Embryonic facial prominence (tissue), 1 donor: Measurements from ENCODE around the gene PKP1.
"Not testable (repeated sequence)": the region's sequence is repeated elsewhere in the genome, so short reads cannot be mapped to it uniquely, and the experiment has no call there.

ENCODE experiments used
- DNase-seq: peaks from one replicate; pipeline ENCODE4 v3.0.0-alpha.2; 2016; ENCODE audit errors: extremely low spot score

Gene PKP1, protein sequence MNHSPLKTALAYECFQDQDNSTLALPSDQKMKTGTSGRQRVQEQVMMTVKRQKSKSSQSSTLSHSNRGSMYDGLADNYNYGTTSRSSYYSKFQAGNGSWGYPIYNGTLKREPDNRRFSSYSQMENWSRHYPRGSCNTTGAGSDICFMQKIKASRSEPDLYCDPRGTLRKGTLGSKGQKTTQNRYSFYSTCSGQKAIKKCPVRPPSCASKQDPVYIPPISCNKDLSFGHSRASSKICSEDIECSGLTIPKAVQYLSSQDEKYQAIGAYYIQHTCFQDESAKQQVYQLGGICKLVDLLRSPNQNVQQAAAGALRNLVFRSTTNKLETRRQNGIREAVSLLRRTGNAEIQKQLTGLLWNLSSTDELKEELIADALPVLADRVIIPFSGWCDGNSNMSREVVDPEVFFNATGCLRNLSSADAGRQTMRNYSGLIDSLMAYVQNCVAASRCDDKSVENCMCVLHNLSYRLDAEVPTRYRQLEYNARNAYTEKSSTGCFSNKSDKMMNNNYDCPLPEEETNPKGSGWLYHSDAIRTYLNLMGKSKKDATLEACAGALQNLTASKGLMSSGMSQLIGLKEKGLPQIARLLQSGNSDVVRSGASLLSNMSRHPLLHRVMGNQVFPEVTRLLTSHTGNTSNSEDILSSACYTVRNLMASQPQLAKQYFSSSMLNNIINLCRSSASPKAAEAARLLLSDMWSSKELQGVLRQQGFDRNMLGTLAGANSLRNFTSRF

DNA sequence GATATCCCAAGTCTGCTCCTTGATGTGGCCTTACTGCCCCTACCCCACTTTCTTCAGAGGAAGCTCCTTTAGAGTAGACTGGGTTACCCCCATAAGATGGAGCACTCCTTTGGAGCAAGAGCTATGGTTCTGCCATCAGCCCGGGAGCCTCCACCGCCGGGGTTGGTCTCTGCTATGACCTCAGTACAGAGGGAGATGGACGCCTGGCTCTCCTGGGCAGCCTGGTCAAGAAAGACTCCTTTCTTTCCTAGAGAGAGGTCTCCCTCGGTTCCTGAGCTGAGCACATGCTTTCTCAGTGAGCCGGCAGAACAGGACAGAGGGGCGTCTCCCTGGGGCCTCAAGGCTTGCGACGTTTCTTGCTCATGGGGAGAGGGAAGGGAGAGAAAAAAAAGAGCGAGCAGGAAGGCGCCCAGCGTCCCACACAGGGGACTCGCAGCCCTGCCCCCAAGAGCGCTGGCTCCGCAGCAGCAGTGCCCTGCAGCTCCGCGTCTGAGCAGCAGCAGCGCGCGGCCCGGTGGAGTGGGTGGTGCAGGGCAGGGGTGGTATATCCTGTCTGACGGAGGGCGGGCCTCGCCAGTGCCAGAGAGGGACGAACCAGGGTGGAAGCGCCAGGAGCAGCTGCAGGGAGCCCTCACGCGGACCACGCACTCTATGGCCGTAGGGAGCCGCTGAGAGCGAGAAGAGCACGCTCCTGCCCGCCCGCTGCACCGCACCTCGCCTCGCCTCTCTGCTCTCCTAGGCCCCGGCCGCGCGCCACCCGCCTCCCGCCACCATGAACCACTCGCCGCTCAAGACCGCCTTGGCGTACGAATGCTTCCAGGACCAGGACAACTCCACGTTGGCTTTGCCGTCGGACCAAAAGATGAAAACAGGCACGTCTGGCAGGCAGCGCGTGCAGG is at the start of gene PKP1:
PKP1 (plus strand) TSS at position 576 of the 899 bp plus-strand sequence; CDS start at position 773, 197 bp downstream.
- DNase-seq = no peak

DNA sequence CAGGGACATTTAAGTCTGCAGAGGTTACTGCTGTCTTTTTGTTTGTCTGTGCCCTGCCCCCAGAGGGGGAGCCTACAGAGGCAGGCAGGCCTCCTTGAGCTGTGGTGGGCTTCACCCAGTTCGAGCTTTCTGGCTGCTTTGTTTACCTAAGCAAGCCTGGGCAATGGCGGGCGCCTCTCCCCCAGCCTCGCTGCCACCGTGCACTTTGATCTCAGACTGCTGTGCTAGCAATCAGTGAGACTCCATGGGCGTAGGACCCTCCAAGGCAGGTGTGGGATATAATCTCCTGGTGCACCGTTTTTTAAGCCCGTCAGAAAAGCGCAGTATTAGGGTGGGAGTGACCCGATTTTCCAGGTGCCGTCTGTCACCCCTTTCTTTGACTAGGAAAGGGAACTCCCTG is 43.7 kb upstream of the PKP1 start:
- not testable (repeated sequence) for DNase-seq

DNA sequence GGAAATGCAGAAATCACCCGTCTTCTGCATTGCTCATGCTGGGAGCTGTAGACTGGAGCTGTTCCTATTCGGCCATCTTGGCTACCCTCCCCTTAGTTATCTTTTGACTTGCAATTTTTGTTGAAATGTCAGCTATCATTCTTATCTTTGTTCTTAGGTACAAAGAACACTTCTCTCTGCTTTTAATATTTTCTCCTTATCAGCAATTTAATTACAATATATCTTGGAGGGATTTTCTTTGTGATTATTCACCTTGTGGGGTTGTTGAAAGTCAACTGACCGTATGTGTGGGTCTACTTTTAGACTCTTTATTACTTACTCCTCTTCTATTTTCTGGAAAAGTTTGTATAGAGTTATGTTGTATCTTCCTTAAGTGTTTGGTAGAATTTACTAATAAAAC is 43.1 kb upstream of the PKP1 start:
- no peak for DNase-seq

DNA sequence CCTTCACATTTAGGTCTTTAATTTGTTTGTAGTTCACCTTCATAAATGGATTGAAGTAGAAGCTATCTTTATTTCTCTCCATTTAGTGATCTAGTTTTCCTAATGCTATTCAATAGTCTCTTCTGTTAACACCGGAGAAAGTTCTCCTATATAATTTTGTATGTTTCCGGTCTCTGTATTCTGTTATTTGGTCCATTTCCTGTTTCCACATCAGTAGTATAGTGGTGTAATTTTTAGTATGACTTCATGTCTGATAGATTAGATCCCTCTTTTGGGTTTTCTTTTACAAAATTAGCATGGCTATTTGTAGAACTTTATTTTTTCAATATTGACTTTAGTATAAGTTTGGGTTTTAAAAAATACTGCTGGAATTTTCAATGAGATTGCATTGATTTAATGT is 41.6 kb upstream of the PKP1 start:
- no peak for DNase-seq

DNA sequence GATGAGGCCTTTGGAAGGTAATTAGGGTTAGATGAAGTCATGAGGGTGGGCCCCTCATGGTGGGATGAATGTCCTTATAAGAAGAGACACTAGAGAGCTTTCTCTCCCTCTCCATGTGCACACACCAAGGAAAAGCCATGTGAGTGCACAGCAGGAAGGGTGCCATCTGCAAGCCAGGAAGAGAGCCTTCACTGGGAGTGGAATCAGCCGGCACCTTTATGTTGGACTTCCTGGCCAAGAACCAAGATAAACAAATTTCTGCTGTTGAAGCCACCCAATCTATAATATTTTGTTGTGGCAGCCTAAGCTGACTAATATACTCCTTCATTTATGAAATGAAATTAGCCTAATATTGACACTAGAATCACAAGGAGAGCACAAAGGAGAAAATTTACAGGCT is 38.2 kb upstream of the PKP1 start:
- DNase-seq = no peak

DNA sequence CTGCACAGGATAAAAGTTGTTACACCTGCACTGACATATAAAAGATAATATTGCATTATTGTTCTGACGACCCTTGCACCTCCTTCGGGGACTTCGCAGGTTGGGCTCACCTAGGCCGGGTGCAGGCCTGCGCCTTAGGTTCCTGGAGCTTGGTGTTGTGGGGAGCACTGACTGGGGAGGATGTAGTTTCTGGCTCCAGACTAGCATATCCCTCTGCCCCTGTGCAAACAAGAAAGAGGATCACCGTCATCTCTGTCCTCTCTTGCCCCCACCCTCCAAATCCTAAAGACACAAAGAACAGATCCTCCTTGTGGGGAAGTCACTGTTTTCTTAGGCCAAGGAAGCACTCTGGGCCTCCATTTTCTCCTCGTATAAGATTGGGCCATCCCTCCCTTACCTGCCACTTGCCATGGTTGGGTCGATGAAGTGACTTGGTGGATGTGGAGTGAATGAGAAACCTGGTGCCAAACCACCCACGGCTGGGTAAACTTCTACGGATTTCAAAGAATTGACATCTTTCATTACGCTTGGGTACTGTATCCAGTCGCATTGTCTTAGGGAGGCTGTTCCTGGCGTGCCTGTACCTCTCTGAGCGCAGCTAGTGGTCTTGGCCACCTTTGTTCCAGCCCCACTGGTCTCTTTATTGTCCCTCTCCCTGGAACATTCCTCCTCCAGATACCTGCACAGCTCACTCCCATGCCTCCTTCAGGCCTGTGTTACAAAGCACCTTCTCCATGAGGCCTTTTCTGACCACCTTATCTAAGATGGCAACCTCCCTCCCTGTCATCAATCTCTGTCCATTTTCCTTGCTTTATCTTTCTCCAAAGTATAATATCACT is 34.4 kb upstream of the PKP1 start:
- DNase-seq = no peak

DNA sequence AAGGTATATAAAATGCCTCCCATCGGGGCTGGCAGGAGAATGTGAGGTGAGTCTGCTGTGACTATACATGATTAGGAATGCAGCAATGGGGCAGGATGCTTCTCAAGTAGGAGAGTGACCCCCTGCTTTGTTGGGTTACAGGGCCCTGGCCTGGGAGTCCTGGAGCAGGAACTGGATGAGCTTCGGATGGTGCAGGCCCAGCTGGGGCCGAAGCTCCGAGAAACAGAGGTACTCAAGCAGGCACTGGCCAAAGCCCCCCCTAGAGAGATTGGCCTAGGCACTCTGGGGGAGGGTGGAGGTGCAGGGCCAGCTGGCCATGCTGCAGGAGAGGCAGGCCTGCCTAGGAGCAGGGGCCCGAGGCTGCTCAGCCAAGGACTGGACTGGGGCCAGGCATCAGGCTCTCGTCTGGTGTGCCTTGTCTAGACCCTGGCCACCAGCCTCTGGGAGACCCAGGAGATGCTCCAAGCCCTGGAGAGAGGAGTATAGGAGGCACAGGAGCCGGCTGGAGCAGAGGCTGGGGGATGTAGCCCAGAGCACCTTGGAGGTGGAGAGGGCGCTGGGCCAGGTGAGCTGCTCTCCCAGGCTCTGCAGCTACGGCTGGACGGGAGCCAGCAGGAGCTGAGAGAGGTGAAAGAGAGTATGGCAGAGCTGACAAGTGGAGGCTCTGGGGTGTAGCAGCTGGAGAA is 32.8 kb upstream of the PKP1 start:
- DNase-seq = no peak

DNA sequence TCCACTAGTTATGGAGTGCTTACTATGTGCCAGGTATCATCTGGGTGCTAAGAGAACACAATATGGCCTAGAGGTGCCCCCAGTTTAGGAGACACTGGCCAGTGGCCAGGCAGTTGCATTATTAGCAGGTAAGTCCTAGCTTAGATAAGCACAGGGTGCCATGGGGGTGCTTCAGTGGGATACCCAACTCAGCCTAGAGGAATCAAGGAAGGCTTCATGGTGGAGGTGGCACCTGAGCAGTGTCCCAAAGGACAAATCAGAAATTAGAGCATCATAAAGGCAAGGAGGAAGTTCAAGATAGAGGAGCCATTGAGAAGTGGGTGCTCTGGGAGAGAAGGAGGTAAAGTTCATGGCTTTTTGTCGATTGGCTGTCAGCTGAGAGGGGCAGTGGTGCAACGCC is 31.9 kb upstream of the PKP1 start:
- no peak for DNase-seq

DNA sequence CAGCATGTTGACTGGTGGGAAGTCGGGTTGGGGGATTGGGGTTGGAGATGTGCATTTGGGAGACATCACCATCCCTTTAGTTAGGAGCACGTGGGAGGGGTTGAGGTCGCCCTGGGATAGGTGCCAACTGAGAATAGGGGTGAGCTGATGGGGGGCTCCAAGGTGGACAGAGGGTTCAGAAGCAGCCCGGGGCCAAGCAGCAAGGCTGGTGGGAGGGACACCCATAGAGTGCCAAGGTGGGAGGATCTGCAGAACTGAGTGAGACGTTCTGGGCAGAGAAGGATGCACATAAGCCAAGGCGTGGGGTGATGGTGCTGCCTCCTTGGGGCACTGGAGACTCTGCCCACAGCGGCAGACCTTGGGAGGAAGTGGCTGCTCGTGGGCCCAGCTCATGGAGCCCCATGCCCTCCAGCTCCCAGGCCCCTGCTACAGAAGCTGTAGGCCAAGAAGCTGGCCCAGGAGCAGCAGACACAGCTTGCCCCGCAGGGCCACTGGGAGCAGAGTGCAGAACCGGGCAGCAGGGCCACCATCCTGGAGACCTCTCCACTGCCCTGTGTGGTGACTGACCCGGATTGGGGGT is 31.4 kb upstream of the PKP1 start:
- no peak for DNase-seq

DNA sequence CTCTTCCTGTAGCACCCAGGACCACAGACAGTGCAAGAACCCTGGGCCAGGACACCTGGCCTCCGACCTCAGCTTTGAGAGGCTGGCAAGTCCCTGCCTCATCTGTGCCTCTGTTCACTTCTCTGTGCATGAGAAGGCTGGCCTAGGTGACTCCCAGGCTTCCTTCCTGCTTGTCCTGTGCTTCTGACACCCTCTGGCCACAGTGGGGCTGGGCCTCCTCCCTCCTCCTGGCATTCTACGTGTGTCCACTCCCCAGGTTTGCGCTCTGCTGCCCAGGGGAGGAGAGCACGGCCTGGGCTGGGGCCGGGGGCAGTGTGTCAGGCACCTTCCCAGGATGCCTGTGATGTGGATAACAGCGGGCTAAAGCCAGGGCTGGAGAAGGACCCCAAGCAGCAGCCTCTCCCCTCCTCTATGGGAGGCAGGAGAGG is 30.3 kb upstream of the PKP1 start:
- no peak for DNase-seq

DNA sequence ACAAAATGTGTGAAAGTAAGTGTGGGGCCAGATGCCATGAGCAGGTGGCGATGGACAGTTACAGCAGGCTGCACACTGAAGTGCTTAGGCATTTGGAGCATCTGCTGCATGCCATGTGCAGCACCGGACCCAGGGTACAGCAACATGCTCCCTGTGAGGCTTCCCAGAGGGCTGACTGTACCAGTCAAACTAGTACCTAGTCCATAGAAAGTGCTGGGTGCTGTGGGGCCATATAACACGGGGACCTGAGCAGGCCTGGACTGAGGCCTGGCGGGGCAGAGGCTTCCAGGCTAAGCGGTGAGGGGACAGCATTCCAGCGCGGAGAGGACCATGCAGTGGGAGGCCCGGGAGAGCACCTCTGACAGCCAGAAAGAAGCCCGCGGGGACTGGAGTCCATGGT is 29.9 kb upstream of the PKP1 start:
- DNase-seq = no peak

DNA sequence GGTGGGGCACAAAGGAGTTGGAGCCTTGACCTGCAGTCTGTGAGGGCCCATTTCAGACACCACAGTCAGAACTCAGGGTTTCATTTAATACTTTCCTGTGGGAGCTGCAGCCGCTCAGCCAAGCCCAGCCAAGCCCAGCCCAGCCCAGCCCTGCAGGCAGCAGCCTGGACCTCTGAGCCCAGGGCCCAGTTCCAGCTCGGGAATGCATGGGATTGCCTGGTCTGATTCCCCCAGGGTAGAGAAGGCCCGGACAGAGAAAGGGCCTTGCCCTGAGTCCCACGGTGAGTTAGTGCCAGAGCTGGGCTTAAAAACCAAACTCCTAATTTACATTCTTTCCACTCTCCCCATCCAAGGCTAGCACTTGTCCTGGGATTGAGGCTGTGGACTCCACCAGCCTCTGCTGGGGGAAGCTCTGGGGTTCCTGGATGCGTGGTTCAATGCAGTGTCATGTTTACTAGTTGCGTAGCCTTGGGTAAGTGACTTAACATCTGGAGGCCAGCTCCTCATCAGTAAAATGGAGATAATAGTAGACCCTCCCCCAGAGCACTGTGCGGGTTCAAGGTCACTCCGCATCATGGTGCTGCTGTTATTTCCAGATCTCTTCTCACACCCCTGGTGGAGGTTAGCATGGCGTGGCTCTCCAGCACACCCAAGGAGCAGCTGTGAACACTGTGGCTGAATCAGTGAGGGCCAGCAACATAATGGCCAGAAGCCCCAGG is 29.2 kb upstream of the PKP1 start:
- DNase-seq = no peak

DNA sequence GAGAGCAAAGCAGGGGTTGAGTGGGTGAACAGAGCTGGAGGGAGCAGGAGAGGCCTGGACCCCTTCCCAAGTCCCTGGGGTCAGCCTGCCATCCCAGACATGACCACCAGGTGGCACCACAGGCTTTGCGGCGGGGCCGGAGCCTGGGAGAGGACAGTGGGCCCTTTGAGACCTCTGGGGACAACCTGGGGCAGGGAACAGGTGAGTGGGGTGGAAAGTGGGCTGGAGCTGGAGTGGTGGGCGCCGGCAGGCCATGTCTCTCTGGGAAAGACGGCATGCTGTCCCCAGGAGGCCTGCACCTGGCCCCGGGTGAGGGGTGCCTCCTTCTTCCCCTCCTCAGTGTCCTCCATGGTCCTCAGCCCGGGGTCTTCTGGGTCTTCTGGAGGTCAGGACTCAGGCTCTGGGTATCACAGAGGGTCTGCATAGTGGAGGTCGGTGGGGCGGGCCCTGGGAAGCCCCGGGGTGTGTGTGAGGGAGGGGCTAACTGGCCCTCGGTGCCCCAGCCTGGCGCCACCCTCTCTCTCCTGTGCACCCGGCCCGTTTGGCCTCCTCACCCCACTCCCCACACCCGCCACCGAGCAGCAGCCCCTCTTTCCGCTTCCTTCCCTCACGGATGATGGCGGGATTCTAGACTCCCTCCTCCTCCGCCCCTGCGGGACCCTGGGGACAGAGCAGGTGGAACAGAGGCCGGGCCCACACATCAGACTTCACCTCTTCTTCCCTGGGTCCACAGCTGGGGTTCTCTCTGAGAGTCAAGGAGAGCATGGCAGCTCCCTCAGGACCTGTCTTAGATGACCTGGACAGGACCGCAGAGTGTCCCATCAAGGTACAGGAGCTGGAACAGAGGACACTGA is 28.5 kb upstream of the PKP1 start:
- no peak for DNase-seq

DNA sequence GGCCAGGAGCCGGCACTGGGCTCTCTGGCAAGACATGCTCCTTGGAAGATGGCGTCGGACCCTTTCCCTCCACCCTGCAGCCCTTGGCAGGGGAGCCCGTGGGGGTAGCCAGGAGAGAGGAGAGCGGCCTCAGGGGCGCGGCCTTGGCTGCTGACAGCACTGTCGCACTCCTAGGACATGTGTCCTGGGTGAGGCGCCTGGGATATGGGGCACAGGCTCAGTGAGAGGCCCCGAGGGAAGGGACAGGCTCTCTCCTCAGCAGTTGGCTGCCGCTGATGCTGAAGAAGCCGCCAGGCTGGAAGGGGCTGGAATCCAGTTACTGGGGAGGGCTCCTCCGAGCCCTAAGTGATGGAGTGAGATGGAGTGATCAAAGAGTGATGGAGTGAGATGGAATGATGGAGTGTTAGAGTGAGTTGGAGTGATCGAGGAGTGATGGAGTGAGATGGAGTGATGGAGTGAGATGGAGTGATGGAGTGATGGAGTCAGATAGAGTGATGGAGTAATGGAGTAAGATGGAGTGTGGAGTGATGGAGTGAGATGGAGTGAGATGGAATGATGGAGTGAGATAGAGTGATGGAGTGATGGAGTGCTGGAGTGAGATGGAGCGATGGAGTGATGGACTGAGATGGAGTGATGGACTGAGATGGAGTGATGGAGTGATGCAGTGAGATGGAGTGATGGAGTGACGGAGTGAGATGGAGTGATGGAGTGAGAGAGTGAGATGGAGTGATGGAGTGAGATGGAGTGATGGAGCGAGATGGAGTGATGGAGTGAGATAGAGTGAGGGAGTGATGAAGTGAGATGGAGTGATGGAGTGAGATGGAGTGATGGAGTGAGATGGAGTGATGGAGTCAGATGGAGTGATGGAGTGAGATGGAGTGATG is 27.6 kb upstream of the PKP1 start:
- no peak for DNase-seq

DNA sequence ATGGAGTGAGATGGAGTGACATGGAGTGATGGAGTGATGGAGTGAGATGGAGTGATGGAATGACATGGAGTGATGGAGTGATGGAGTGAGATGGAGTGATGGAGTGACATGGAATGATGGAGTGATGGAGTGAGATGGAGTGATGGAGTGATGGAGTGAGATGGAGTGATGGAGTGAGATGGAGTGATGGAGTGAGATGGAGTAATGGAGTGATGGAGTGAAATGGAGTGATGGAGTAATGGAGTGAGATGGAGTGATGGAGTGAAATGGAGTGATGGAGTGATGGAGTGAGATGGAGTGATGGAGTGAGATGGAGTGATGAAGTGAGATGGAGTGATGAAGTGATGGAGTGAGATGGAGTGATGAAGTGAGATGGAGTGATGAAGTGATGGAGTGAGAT is 25.2 kb upstream of the PKP1 start:
- DNase-seq = not testable (repeated sequence)

DNA sequence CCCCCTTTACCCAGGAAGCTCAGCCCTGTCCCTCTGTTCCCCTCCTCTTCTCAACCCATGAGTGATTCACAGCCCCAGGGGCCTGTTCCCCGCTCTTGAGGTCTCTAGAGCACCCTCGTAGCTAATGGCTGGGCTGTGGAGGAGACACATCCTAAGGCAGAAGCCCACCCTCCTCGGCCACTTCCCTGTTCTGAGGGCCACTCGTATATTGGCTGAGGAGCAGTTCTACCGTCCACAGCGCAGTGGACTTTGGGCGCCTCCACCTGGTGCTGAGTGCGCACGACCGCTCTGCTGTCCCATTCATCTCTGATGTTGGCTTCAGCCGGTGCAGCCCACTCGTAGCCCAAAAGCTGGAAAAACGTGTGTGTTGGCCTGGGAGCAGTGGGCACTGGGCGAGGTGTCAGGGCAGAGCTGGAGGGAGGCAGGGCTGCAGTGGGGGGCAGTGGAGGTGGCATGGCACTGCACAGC is 24.5 kb upstream of the PKP1 start:
- no peak for DNase-seq

DNA sequence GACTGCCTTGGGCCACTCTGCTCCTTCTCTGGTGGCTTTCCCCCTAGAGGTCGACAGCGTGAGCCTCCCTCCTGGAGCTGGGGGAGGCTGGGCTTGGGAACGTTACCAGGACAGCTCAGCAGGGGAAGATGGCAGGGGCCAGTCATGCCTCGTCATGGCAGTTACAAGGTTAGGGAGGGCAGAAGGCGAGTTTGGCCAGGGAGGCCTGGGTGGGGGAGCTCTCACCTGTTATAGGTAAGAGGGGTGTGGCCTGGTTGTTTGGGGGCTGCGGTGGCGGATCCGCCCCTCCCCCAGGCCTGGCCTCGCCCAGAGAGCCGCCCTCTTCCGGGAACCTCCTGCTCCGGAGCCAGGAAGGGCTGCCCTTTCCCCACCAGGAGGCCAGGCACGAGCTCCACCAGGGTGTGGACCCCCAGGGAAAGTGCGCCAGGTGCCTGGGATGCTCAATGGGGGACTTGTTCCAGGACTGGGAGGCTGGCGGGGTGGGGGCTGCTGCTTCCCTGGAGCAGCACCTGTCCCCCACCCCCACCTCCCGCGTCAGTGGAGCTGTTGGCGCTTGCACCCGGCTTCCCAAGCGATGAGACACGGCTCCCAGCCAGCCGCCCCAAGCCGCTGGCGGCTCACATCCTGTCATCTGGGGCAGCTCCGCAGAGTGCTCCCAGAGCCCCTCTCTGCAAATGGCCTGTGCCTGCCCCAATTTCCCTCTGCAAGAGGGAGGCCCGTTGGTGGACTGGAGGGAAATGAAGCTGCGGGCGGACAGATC is 23.6 kb upstream of the PKP1 start:
- no peak for DNase-seq
